GM23338 (cell line): Measurements from ENCODE around the gene GPR34. TPM values are rescaled to one million over a fixed set of nuclear protein-coding genes. Genes with fewer than 3 reads are reported as not detected.

ENCODE experiments used
- ATAC-seq: fragments of 200-7000 bp; cut with Tn5 transposase; 3 replicates; pipeline ENCODE4 v1.9.1; 2020
- DNase-seq: peaks from one replicate; pipeline ENCODE4 v3.0.0-alpha.2; 2015; ENCODE audit warnings: low spot score
- H2AFZ ChIP-seq: fragments of 200-600 bp; sonication (generic); 2 replicates; pipeline ENCODE4 v1.8.0; 2016; ENCODE audit warnings: antibody characterized with exemption, mild to moderate bottlenecking, moderate library complexity
- H3F3A ChIP-seq: fragments of 200-600 bp; sonication (generic); replicated peaks from 2 replicates; pipeline ENCODE4 v1.8.0; 2017; ENCODE audit warnings: antibody characterized with exemption, mixed run types, low read depth
- H3K27ac ChIP-seq: fragments of 200-600 bp; sonication (generic); 2 replicates; pipeline ENCODE4 v1.6.1; 2016; ENCODE audit warnings: low read depth
- H3K27me3 ChIP-seq: fragments of 200-600 bp; sonication (generic); 2 replicates; pipeline ENCODE4 v1.8.0; 2016; ENCODE audit warnings: mild to moderate bottlenecking, mixed run types, moderate library complexity; ENCODE audit not compliant: insufficient read depth
- H3K36me3 ChIP-seq: fragments of 200-600 bp; sonication (generic); 2 replicates; pipeline ENCODE4 v1.8.0; 2016; ENCODE audit warnings: mild to moderate bottlenecking; ENCODE audit not compliant: insufficient read depth
- H3K4me1 ChIP-seq: fragments of 200-600 bp; sonication (generic); 2 replicates; pipeline ENCODE4 v1.8.0; 2016; ENCODE audit warnings: mild to moderate bottlenecking, moderate library complexity; ENCODE audit not compliant: insufficient read depth
- H3K4me2 ChIP-seq: fragments of 200-600 bp; sonication (generic); 2 replicates; pipeline ENCODE4 v1.7.1; 2017; ENCODE audit warnings: mixed run types
- H3K4me3 ChIP-seq: fragments of 200-600 bp; sonication (generic); 2 replicates; pipeline ENCODE4 v1.6.1; 2016; ENCODE audit warnings: mixed run types
- H3K79me2 ChIP-seq: fragments of 200-600 bp; sonication (generic); replicated peaks from 2 replicates; pipeline ENCODE4 v1.8.0; 2017; ENCODE audit warnings: mild to moderate bottlenecking; ENCODE audit not compliant: insufficient read depth
- H3K9me2 ChIP-seq: fragments of 200-600 bp; sonication (generic); 2 replicates; pipeline ENCODE4 v1.8.0; 2017; ENCODE audit not compliant: insufficient read depth
- H4K20me1 ChIP-seq: fragments of 200-600 bp; sonication (generic); replicated peaks from 2 replicates; pipeline ENCODE4 v1.8.0; 2017; ENCODE audit warnings: mild to moderate bottlenecking; ENCODE audit not compliant: insufficient read depth
- H3K27ac Mint-ChIP-seq: 2 replicates; pipeline ENCODE4 v1.8.0; 2020; ENCODE audit warnings: inconsistent platforms, mild to moderate bottlenecking, moderate library complexity, mixed read lengths
- H3K27me3 Mint-ChIP-seq: 3 replicates; pipeline ENCODE4 v1.8.0; 2022; ENCODE audit warnings: low read depth, mild to moderate bottlenecking, moderate library complexity, mixed read lengths, inconsistent platforms; ENCODE audit not compliant: insufficient read depth, poor library complexity
- H3K36me3 Mint-ChIP-seq: 3 replicates; pipeline ENCODE4 v1.8.0; 2021; ENCODE audit warnings: low read depth, mild to moderate bottlenecking, inconsistent platforms, moderate library complexity, mixed read lengths
- H3K4me1 Mint-ChIP-seq: 3 replicates; pipeline ENCODE4 v1.8.0; 2020; ENCODE audit warnings: mild to moderate bottlenecking, inconsistent platforms, mixed read lengths
- H3K4me3 Mint-ChIP-seq: 3 replicates; pipeline ENCODE4 v1.8.0; 2021; ENCODE audit warnings: moderate library complexity, mild to moderate bottlenecking, inconsistent platforms, mixed read lengths
- H3K9me3 Mint-ChIP-seq: 3 replicates; pipeline ENCODE4 v1.8.0; 2020; ENCODE audit warnings: moderate library complexity, mild to moderate bottlenecking, inconsistent platforms, mixed read lengths
- CREB1 ChIP-seq: fragments of 250-450 bp; sonication (Bioruptor Pico); IDR thresholded peaks from 2 replicates; pipeline ENCODE4 v1.5.0; 2020; ENCODE audit warnings: low read depth, mild to moderate bottlenecking, moderate library complexity
- EZH2 ChIP-seq: fragments of 200-600 bp; sonication (generic); IDR thresholded peaks from one replicate; pipeline ENCODE4 v1.8.0; 2017; ENCODE audit warnings: antibody characterized with exemption, mild to moderate bottlenecking, low read depth; ENCODE audit not compliant: unreplicated experiment
- EZH2phosphoT487 ChIP-seq: fragments of 200-600 bp; sonication (generic); IDR thresholded peaks from one replicate; pipeline ENCODE4 v1.8.1; 2018; ENCODE audit warnings: antibody characterized with exemption; ENCODE audit not compliant: unreplicated experiment
- JUNB ChIP-seq: IDR thresholded peaks from one replicate; pipeline ENCODE4 v1.6.1; 2016; ENCODE audit warnings: antibody characterized with exemption; ENCODE audit not compliant: unreplicated experiment
- NANOG ChIP-seq: IDR thresholded peaks from 2 replicates; pipeline ENCODE4 v1.6.1; 2016; ENCODE audit warnings: antibody characterized with exemption, borderline replicate concordance
- POLR2AphosphoS5 ChIP-seq: IDR thresholded peaks from 2 replicates; pipeline ENCODE4 v1.6.1; 2016; ENCODE audit warnings: antibody characterized with exemption, low read depth
- REST ChIP-seq: IDR thresholded peaks from one replicate; pipeline ENCODE4 v1.6.1; 2018; ENCODE audit warnings: antibody characterized with exemption; ENCODE audit not compliant: unreplicated experiment
- STAT1 ChIP-seq: IDR thresholded peaks from one replicate; pipeline ENCODE4 v1.6.1; 2016; ENCODE audit warnings: antibody characterized with exemption; ENCODE audit not compliant: unreplicated experiment
- ZNF114 ChIP-seq: fragments of 250-450 bp; sonication (Bioruptor Pico); IDR thresholded peaks from 2 replicates; pipeline ENCODE4 v1.5.0; 2020; ENCODE audit warnings: mild to moderate bottlenecking, moderate library complexity
- ZNF331 ChIP-seq: fragments of 250-450 bp; sonication (Bioruptor Pico); IDR thresholded peaks from 2 replicates; pipeline ENCODE4 v1.5.0; 2020; ENCODE audit warnings: low read depth, mild to moderate bottlenecking, moderate library complexity
- polyA plus RNA-seq: library from polyadenylated mRNA; unstranded; fragments of >200 nt; fragmentation: Nextera tagmentation; extraction: Ambion mirVana; gene quantifications from 2 replicates; pipeline ENCODE4 v1.2.1, GENCODE V29; 2016
- total RNA-seq: library from RNA; depleted of rRNA; stranded (reverse); fragments of >200 nt; shearing (Covaris generic); gene quantifications from 2 replicates; pipeline ENCODE4 v1.2.3, GENCODE V29; 2014
- TF ChIP-seq, protein P1 (sequence below): fragments of 250-450 bp; sonication (Bioruptor Pico); IDR thresholded peaks from 2 replicates; pipeline ENCODE4 v1.5.0; 2020; ENCODE audit warnings: mild to moderate bottlenecking, moderate library complexity

The GPR34 gene
- total and polyA plus RNA-seq, 2 experiments from 2014 or later: 0.55 TPM; not detected in 1

DNA sequence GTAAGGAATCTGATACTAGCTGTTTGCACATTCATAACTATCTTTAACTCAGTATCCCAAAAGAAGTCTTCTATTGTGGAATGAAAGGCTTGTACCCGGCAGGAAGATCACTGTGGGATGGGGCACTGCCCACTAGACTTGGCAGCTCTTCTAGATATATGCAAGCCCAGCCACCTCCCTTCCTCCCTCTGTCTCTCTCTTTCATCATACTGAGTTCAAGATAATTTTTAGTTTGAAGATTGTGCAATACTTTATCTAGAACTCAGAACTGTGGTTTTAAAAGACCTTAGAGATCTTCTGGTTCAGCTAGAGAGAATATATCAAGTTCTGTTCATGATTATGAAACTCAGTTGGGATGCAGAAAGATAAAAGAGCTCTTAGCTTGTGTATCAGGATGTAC is 22.5 kb upstream of the GPR34 start (continued):
- TF ChIP-seq EZH2: no peak
- no peak for TF ChIP-seq REST
- no peak for TF ChIP-seq NANOG
- TF ChIP-seq STAT1: no peak
- TF ChIP-seq POLR2AphosphoS5: no peak
- TF ChIP-seq ZNF114 (CRISPR knock-in tag): no peak
- TF ChIP-seq CREB1 (CRISPR knock-in tag): no peak

- no peak overlapping the region for H3K4me2 ChIP-seq
- Mint-ChIP-seq H3K36me3 (no peaks in the 10 kb centered on the region), H3K4me3 (no peak overlapping the region), H3K27ac (no peak overlapping the region), H3K27me3 (no peaks in the 10 kb centered on the region), H3K9me3 (no peaks in the 10 kb centered on the region; the same call in 2 of the 3 replicates), H3K4me1 (peaks cover 18% of the 10 kb centered on the region)
- ATAC-seq: no peak
- H3K4me1 ChIP-seq: no peaks in the 10 kb centered on the region
- no peak overlapping the region for H3K4me3 ChIP-seq
- H4K20me1 ChIP-seq: no peaks in the 10 kb centered on the region
- H3K79me2 ChIP-seq: no peaks in the 10 kb centered on the region
- no peaks in the 10 kb centered on the region for H3F3A ChIP-seq
- H3K9me2 ChIP-seq: no peaks in the 10 kb centered on the region
- H3K27ac ChIP-seq: no peak overlapping the region
- H2AFZ ChIP-seq: no peak overlapping the region
- no peak for DNase-seq
- H3K36me3 ChIP-seq: no peaks in the 10 kb centered on the region
- no peaks in the 10 kb centered on the region for H3K27me3 ChIP-seq
- TF ChIP-seq, protein P1, sequence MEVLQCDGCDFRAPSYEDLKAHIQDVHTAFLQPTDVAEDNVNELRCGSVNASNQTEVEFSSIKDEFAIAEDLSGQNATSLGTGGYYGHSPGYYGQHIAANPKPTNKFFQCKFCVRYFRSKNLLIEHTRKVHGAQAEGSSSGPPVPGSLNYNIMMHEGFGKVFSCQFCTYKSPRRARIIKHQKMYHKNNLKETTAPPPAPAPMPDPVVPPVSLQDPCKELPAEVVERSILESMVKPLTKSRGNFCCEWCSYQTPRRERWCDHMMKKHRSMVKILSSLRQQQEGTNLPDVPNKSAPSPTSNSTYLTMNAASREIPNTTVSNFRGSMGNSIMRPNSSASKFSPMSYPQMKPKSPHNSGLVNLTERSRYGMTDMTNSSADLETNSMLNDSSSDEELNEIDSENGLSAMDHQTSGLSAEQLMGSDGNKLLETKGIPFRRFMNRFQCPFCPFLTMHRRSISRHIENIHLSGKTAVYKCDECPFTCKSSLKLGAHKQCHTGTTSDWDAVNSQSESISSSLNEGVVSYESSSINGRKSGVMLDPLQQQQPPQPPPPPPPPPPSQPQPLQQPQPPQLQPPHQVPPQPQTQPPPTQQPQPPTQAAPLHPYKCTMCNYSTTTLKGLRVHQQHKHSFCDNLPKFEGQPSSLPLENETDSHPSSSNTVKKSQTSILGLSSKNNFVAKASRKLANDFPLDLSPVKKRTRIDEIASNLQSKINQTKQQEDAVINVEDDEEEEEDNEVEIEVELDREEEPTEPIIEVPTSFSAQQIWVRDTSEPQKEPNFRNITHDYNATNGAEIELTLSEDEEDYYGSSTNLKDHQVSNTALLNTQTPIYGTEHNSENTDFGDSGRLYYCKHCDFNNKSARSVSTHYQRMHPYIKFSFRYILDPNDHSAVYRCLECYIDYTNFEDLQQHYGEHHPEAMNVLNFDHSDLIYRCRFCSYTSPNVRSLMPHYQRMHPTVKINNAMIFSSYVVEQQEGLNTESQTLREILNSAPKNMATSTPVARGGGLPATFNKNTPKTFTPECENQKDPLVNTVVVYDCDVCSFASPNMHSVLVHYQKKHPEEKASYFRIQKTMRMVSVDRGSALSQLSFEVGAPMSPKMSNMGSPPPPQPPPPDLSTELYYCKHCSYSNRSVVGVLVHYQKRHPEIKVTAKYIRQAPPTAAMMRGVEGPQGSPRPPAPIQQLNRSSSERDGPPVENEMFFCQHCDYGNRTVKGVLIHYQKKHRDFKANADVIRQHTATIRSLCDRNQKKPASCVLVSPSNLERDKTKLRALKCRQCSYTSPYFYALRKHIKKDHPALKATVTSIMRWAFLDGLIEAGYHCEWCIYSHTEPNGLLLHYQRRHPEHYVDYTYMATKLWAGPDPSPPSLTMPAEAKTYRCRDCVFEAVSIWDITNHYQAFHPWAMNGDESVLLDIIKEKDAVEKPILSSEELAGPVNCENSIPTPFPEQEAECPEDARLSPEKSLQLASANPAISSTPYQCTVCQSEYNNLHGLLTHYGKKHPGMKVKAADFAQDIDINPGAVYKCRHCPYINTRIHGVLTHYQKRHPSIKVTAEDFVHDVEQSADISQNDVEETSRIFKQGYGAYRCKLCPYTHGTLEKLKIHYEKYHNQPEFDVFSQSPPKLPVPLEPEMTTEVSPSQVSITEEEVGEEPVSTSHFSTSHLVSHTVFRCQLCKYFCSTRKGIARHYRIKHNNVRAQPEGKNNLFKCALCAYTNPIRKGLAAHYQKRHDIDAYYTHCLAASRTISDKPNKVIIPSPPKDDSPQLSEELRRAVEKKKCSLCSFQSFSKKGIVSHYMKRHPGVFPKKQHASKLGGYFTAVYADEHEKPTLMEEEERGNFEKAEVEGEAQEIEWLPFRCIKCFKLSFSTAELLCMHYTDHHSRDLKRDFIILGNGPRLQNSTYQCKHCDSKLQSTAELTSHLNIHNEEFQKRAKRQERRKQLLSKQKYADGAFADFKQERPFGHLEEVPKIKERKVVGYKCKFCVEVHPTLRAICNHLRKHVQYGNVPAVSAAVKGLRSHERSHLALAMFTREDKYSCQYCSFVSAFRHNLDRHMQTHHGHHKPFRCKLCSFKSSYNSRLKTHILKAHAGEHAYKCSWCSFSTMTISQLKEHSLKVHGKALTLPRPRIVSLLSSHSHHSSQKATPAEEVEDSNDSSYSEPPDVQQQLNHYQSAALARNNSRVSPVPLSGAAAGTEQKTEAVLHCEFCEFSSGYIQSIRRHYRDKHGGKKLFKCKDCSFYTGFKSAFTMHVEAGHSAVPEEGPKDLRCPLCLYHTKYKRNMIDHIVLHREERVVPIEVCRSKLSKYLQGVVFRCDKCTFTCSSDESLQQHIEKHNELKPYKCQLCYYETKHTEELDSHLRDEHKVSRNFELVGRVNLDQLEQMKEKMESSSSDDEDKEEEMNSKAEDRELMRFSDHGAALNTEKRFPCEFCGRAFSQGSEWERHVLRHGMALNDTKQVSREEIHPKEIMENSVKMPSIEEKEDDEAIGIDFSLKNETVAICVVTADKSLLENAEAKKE (CRISPR knock-in tag): no peak
- TF ChIP-seq JUNB (no peak), EZH2 (no peak), ZNF331 (CRISPR knock-in tag) (no peak), EZH2phosphoT487 (no peak), REST (no peak), ZNF114 (CRISPR knock-in tag) (no peak)
Observed at GRCh38 chrX:41667631-41668030, 21.1 kb upstream of the GPR34 start.
